Astrocyte (in vitro differentiated cells and primary cell): Measurements from ENCODE around the gene TIGD2. TPM values are rescaled to one million over a fixed set of nuclear protein-coding genes. Genes with fewer than 3 reads are reported as not detected.

Experiments
- DNase-seq: peaks from one replicate; pipeline ENCODE4 v3.0.0-alpha.2; 2010; ENCODE audit warnings: low read depth
- FAIRE-seq: peaks from 2 replicates; lab custom pipeline; 2011; peaks lifted over from hg19 to GRCh38; lab: Jason Lieb, UNC
- H2AFZ ChIP-seq: 2 replicates; pipeline ENCODE4 v1.6.0; 2012; ENCODE audit warnings: low read depth, low read length, inconsistent platforms
- H3K27ac ChIP-seq: 2 replicates; pipeline ENCODE4 v1.5.1; 2011; ENCODE audit warnings: low read depth, low read length, inconsistent platforms
- H3K27me3 ChIP-seq: 2 replicates; pipeline ENCODE4 v1.6.0; 2011; ENCODE audit warnings: low read length, inconsistent platforms; ENCODE audit not compliant: insufficient read depth
- H3K36me3 ChIP-seq: 2 replicates; pipeline ENCODE4 v1.5.1; 2011; ENCODE audit warnings: low read length, inconsistent platforms; ENCODE audit not compliant: insufficient read depth
- H3K4me1 ChIP-seq: 2 replicates; pipeline ENCODE4 v1.5.1; 2011; ENCODE audit warnings: low read length, inconsistent platforms; ENCODE audit not compliant: insufficient read depth
- H3K4me2 ChIP-seq: 2 replicates; pipeline ENCODE4 v1.6.0; 2012; ENCODE audit warnings: low read length, inconsistent platforms
- H3K4me3 ChIP-seq: 2 replicates; pipeline ENCODE4 v1.5.1; 2011; ENCODE audit warnings: low read depth, mild to moderate bottlenecking, low read length, inconsistent platforms; ENCODE audit not compliant: insufficient read depth
- H3K79me2 ChIP-seq: 2 replicates; pipeline ENCODE4 v1.6.0; 2012; ENCODE audit warnings: mild to moderate bottlenecking, low read length, inconsistent platforms; ENCODE audit not compliant: insufficient read depth
- H3K9ac ChIP-seq: 2 replicates; pipeline ENCODE4 v1.6.0; 2012; ENCODE audit warnings: mild to moderate bottlenecking, low read length, inconsistent platforms
- H3K9me3 ChIP-seq: 2 replicates; pipeline ENCODE4 v1.5.1; 2012; ENCODE audit warnings: low read depth, mild to moderate bottlenecking, low read length, inconsistent platforms; ENCODE audit not compliant: insufficient read depth
- H4K20me1 ChIP-seq: 2 replicates; pipeline ENCODE4 v1.6.0; 2012; ENCODE audit warnings: low read length, inconsistent platforms; ENCODE audit not compliant: insufficient read depth
- H3K27ac Mint-ChIP-seq: one replicate; pipeline ENCODE4 v1.8.0; 2021; ENCODE audit warnings: mild to moderate bottlenecking, mixed read lengths; ENCODE audit not compliant: unreplicated experiment
- H3K27me3 Mint-ChIP-seq: one replicate; pipeline ENCODE4 v1.8.0; 2021; ENCODE audit warnings: low read depth, mixed read lengths; ENCODE audit not compliant: unreplicated experiment
- H3K36me3 Mint-ChIP-seq: one replicate; pipeline ENCODE4 v1.8.0; 2021; ENCODE audit warnings: low read depth, mixed read lengths; ENCODE audit not compliant: unreplicated experiment
- H3K4me1 Mint-ChIP-seq: one replicate; pipeline ENCODE4 v1.8.0; 2021; ENCODE audit warnings: low read depth, mixed read lengths; ENCODE audit not compliant: unreplicated experiment
- H3K4me3 Mint-ChIP-seq: one replicate; pipeline ENCODE4 v1.8.0; 2021; ENCODE audit warnings: mild to moderate bottlenecking, moderate library complexity, mixed read lengths; ENCODE audit not compliant: unreplicated experiment
- H3K9me3 Mint-ChIP-seq: one replicate; pipeline ENCODE4 v1.8.0; 2021; ENCODE audit warnings: mild to moderate bottlenecking, mixed read lengths; ENCODE audit not compliant: unreplicated experiment
- CTCF ChIP-seq: IDR thresholded peaks from 2 replicates; pipeline ENCODE4 v1.5.1; 2011; ENCODE audit warnings: low read depth, mild to moderate bottlenecking, inconsistent platforms, low read length, moderate library complexity; ENCODE audit not compliant: insufficient read depth
- EZH2 ChIP-seq: IDR thresholded peaks from 2 replicates; pipeline ENCODE4 v1.6.1; 2012; ENCODE audit warnings: mild to moderate bottlenecking, low read length, inconsistent platforms; ENCODE audit not compliant: insufficient read depth
- total RNA-seq: library from RNA; stranded (reverse); gene quantifications from 2 replicates; pipeline ENCODE4 v1.2.1, GENCODE V29; 2021

Gene TIGD2
- total RNA-seq, 1 donor from 2014 or later = 5.3 TPM

GRCh38 chr4:89069481-89069880 is 41.9 kb upstream of the TIGD2 start:
- H3K9ac ChIP-seq = no peak overlapping the region
- DNase-seq (no peak), FAIRE-seq (no peak)
- TF ChIP-seq EZH2 = no peak
- no peak for TF ChIP-seq CTCF
- no peaks in the 10 kb centered on the region for H3K79me2 ChIP-seq
- no peaks in the 10 kb centered on the region for H3K9me3 ChIP-seq
- Mint-ChIP-seq H3K27me3 (no peaks in the 10 kb centered on the region), H3K9me3 (peaks cover 1% of the 10 kb centered on the region), H3K4me3 (no peak overlapping the region), H3K4me1 (peaks cover 1% of the 10 kb centered on the region), H3K27ac (no peak overlapping the region), H3K36me3 (no peaks in the 10 kb centered on the region)
- H3K4me2 ChIP-seq = no peak overlapping the region
- H4K20me1 ChIP-seq = no peaks in the 10 kb centered on the region
- H3K27ac ChIP-seq = no peak overlapping the region
- H3K27me3 ChIP-seq = no peaks in the 10 kb centered on the region
- no peaks in the 10 kb centered on the region for H3K4me1 ChIP-seq
- H2AFZ ChIP-seq = no peak overlapping the region
- H3K36me3 ChIP-seq = no peaks in the 10 kb centered on the region
- no peak overlapping the region for H3K4me3 ChIP-seq

- Histone ChIP-seq H3K79me2 (no peaks in the 10 kb centered on the region), H4K20me1 (no peaks in the 10 kb centered on the region), H3K4me1 (no peaks in the 10 kb centered on the region), H3K4me3 (no peak overlapping the region), H3K9ac (no peak overlapping the region), H3K4me2 (no peak overlapping the region), H3K9me3 (no peaks in the 10 kb centered on the region), H2AFZ (no peak overlapping the region), H3K27ac (no peak overlapping the region), H3K36me3 (no peaks in the 10 kb centered on the region), H3K27me3 (no peaks in the 10 kb centered on the region)
- FAIRE-seq (no peak), DNase-seq (no peak)
- no peaks in the 10 kb centered on the region for H3K27me3 Mint-ChIP-seq
- H3K27ac Mint-ChIP-seq = no peak overlapping the region
- TF ChIP-seq CTCF = no peak
- no peak for TF ChIP-seq EZH2
- H3K4me1 Mint-ChIP-seq = no peaks in the 10 kb centered on the region
- H3K4me3 Mint-ChIP-seq = no peak overlapping the region
- peaks cover 1% of the 10 kb centered on the region for H3K9me3 Mint-ChIP-seq
- H3K36me3 Mint-ChIP-seq = no peaks in the 10 kb centered on the region
These were observed 41.3 kb upstream of the TIGD2 start for GRCh38 chr4:89070041-89070440.

GRCh38 chr4:89071311-89071710 is 40.0 kb upstream of the TIGD2 start:
- DNase-seq (no peak), FAIRE-seq (no peak)
- H3K9me3 ChIP-seq = no peaks in the 10 kb centered on the region
- H3K27me3 ChIP-seq = no peaks in the 10 kb centered on the region
- H3K4me3 ChIP-seq = no peak overlapping the region
- H3K4me3 Mint-ChIP-seq = no peak overlapping the region
- H3K27ac Mint-ChIP-seq = no peak overlapping the region
- H3K9me3 Mint-ChIP-seq = peaks cover 1% of the 10 kb centered on the region
- H3K79me2 ChIP-seq = no peaks in the 10 kb centered on the region
- no peak overlapping the region for H3K27ac ChIP-seq
- TF ChIP-seq CTCF (no peak), EZH2 (no peak)
- no peak overlapping the region for H3K4me2 ChIP-seq
- H3K36me3 Mint-ChIP-seq = no peaks in the 10 kb centered on the region
- no peaks in the 10 kb centered on the region for H3K36me3 ChIP-seq
- H3K4me1 ChIP-seq = no peaks in the 10 kb centered on the region
- H3K9ac ChIP-seq = no peak overlapping the region
- H4K20me1 ChIP-seq = no peaks in the 10 kb centered on the region
- no peaks in the 10 kb centered on the region for H3K27me3 Mint-ChIP-seq
- H3K4me1 Mint-ChIP-seq = no peaks in the 10 kb centered on the region
- no peak overlapping the region for H2AFZ ChIP-seq
